GM21619 (cell line): ENCODE measurements around the gene POC5.
"Not testable (repeated sequence)": the region's sequence is repeated elsewhere in the genome, so short reads cannot be mapped to it uniquely, and the experiment has no call there.

Experiments used
- ATAC-seq: cut with Tn5 transposase; IDR thresholded peaks from one replicate; pipeline ENCODE4 v1.9.1; 2021; ENCODE audit not compliant: unreplicated experiment

POC5 gene, protein sequence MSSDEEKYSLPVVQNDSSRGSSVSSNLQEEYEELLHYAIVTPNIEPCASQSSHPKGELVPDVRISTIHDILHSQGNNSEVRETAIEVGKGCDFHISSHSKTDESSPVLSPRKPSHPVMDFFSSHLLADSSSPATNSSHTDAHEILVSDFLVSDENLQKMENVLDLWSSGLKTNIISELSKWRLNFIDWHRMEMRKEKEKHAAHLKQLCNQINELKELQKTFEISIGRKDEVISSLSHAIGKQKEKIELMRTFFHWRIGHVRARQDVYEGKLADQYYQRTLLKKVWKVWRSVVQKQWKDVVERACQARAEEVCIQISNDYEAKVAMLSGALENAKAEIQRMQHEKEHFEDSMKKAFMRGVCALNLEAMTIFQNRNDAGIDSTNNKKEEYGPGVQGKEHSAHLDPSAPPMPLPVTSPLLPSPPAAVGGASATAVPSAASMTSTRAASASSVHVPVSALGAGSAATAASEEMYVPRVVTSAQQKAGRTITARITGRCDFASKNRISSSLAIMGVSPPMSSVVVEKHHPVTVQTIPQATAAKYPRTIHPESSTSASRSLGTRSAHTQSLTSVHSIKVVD

DNA sequence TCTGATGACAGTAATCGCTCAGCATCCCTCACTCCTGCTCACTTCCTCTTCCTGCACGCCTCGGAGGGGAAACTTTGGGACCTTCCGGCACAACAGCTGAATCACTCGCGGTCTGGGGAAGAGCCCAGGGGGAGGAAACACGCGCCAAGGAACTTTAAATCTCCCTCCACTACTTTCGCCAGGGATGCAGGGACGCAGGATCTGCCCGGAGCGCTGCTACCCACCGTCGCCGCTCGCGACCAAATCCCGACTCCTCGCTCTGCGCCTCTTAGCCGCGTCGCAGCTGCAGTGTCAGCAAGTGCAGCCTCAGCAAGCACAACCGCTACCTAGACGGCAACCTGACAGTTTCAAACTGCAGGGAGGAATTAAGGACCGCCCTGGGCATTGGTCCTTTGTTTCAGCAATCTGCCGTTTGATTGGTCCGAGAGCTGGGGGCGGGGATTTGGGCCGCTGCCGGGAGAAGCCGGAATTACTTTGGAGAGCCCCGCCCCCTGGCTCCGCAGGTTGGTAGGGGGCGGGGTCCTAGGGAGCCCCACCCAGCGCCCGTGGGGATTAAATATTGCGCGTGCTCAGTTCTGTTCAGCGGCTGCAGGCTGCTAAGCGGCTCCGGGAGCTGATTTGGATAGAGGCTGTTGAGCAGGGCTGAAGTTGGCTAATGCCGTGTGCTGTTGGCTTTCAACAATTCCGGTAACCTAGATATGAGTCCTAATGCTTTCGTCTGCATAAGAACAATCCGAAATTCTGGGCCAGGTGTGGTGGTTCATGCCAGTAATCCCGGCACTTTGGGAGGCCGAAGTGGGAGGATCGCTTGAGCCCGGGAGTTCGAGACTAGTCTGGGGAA lies at the start of gene POC5:
TSS of gene POC5 (minus strand) at position 356 of the 841 bp plus-strand sequence. CDS start 4,500 bp downstream, outside the sequence.
- ATAC-seq = peak; percentile 91

DNA sequence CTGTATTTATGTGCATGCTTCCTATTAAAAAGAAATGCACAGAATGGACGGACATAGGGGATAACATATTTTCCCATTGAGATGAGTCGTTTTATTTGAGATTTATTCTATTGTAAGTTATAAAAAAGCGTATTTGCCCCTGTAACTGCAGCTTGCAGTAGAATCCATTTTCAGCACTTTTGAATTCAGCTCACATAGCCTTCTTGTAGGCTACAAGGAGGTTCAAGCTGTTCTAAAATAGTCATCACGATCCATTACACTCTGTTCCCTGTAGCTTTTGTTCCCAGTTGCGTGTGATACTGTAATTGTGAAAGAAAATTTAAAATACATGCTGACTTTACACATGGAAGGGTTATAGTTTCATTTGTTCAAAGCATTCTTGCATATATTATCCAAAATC lies 40.9 kb upstream of the POC5 start:
- no peak for ATAC-seq

DNA sequence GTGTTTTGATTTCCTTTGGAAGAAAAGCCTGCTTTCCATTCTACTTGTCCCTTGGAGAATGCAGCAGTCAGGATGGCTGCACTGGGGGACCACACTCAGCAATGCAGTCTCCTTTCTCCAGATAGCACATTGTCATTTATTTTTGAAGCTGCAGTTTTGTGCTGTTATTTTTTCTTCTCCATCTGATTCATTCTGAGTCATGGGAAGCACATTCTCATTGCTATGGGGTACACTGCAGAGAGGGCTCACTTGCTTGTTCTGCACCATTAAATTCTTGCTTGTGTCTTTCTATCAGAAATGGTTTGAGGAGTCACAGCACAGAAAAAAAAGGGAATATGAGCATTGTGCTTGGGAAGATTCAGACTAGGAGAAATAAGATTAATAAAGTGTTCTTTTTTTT lies 39.7 kb upstream of the POC5 start:
- ATAC-seq = no peak

DNA sequence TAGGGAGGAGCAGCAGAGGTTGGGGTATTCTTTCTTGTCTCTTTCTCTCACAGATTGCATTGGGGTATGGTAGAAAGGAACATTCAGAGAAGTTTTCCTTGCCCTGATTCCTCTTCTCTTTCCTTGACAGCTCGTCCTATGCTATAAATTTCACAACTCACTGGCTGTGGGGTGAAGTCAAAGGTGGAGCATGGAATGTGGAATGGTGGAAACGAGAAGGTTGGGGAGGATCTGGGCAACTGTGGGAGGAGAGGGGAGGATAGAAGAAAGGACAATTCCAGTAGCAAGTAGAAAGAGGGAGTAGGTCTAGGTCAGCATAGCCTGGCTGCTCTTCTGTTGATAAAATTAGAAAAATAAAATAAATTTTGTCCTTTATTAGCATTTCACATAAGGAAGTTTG lies 39.0 kb upstream of the POC5 start:
- no peak for ATAC-seq

DNA sequence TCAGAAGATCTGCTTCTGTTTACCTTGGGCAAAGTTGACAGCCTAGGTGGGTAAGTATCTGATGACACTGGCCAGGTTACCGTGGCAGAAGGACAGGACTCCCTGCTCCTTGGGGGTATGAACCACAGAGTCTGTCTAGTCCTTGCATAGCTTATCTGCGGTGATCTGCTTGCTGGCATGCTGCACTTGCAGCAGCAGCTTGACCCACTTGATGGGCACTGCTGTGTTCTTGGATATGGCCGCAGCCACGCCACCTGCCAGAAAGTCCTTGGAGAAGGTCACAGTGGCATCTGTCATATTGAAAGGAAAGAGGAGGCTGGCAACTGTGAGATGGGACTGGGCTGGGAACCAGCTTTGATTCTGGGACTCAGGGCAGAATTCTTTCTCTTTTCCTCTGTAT lies 35.9 kb upstream of the POC5 start:
- no peak for ATAC-seq

DNA sequence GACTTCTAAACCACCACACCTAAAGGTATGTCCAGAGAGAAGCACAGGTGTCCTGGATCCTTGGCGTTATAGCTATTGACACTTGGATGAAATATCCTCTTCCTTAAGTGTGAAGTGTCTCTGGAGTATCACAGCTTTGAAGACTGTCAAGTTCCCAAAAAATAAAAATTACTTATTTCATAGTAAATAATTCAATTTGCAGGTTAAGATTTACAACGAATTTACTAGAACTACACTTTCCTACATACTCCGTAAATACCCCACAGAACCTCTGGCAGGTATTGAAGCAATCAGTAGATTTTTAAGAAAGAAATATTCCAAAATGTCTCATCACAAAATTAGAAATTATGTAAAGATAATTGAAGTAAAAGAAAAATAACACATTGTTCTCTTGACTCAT lies 27.1 kb upstream of the POC5 start:
- ATAC-seq = no peak

DNA sequence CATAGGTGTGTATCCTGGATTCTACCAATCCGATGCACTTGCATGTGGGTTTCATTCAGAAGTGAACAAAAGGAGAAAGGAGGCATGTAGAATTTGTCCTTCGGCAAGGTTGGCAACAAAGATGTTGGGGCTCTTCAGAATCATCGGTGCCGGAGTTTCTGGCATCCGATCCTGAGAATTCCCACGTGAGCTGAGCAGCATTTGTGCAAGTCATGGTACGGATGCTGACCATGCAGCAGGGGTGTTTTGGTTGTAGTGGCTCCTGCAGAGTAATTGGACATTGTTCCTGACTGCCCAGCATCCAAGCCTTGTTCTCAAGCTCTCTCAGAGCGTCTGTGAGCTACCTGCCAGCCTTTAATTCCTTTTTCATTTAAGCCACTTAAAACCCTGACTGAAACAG lies 19.0 kb upstream of the POC5 start:
- no peak for ATAC-seq

DNA sequence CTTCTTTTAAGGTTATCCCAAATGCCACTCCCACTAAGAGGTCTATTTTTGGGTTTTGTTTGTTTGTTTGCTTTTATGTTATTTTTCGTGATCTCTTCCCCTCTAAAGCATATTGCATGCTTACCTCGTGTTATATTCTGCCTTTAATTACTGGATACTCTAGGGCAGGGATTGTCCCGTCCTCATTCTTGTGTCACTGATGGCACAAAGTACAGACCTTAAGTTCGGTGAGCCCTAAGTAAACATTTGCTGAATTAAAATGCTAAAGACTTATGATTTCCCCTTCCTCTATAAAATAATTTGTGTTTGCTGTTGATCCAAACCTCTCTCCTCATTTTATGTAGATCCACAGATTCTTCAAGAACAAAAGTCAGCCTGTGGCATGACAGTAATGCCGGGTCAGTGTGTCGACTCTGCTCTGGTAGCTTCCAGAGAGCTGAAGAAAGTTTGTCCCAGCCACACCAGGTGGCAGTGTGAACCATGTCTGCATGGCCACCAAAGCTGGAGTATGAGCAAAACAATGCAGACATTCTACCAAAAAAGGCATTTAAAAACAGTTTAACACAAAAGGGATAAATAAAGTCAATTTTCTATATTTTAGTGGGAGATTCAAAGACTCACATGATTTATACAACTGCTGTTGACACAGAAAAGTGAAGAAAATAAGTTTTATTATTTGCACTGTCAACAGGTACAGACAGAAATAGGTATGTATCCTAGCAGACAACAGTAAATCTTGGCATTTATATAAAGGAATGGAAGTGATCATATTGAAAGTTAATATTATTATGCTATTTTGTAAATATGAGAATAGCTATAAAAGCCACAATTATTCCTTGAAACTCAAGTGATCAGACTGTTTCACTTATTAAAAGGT lies 17.9 kb upstream of the POC5 start:
- no peak for ATAC-seq

DNA sequence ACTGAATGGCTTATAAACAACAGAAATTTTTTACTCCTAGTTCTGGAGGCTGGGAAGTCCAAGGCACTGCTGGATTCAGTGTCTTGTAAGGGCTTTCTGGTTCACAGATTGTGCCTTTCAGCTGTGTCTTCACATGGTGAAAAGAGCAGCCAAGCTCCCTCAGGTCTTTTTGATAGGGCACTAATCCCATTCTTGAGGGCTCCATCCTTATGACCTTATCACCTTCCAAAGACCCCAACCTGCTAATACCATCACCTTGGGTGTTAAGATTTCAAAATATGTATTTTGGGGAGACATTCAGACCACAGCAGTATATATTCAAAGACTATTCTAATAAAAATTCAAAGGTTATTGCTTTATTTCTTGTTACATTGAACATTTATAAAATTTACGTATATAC lies 16.5 kb upstream of the POC5 start:
- no peak for ATAC-seq

DNA sequence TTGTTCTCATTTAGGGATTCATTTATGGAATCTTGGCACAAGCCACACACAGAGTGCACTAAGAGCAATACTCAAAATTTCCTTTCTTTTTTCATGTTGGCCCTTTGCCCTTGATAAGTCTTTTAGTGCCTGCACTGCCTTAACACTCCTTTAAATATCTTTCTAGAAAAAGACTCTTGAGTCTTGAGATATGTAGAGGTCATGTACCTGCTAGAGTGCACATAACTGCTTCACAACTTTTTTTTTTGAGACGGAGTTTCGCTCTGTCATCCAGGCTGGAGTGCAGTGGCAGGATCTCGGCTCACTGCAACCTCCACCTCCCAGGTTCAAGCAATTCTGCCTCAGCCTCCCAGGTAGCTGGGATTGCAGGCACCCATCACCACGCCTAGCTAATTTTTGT lies 14.3 kb upstream of the POC5 start:
- ATAC-seq = not testable (repeated sequence)

DNA sequence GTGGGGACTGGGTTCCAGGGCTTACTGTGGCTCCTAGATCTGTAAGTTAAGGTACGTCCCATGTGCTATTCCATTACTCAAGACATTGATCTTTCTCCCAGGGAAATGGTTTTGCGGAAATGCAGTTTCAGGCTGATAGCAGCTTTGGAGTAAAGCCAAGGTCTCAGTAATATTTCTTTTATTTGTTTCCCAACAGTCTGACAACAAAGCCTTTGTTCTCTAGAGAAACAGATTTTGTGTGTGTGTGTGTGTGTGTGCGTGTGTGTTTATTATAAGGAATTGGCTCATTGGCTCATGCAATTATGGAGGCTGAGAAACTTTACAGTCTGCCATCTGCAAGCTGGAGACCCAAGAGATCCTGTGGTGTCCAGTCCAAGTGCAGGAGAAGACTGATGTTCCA lies 12.1 kb upstream of the POC5 start:
- no peak for ATAC-seq

DNA sequence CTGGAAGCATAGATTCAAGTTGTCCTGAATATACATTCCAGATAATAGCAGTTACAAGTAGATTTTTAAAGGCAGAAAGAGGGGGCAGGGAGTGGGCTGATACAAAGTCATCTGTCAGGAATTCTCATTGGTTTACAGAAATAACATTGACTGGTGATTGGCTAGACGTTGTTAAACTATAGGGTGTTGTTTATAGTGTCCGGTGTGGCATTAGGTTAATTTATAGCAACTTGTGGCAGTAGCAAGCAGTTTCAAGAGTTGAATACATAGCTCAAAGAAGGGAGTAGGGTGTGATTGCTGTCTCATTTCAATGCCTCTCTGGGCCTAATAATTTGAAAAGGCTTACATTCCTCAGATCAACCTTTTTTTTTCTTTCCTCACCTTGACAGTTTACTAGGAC lies 10.7 kb upstream of the POC5 start:
- ATAC-seq = no peak

DNA sequence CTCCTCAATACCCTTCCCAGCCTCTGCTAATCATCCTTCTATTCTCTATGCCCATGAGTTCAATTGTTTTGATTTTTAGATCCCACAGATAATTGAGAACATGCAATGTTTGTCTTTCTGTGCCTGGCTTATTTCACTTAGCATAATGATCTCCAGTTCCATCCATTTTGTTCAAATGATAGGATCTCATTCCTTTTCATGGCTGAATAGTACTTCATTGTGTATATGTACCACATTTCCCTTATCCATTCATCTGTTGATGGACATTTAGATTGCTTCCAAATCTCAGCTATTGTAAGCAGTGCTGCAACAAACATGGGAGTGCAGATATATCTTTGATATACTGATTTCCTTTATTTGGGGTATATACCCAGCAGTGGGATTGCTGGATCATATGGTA lies 9.0 kb upstream of the POC5 start:
- not testable (repeated sequence) for ATAC-seq

DNA sequence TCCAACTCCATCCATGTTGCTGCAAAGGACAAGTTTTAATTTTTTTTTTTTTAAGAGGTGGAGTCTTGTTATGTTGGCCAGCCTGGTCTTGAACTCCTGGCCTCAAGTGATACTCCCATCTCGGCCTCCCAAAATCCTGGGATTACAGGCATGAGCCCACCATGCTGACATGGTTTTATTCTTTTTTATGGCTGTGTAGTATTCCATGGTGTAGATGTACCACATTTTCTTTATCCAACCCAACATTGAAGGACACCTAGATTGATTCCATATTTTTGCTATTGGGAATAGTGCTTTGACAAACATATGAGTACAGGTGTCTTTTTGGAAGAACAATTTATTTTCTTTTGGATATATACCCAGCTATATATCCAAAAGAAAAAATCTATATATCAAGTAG lies 6.1 kb upstream of the POC5 start:
- no peak for ATAC-seq

DNA sequence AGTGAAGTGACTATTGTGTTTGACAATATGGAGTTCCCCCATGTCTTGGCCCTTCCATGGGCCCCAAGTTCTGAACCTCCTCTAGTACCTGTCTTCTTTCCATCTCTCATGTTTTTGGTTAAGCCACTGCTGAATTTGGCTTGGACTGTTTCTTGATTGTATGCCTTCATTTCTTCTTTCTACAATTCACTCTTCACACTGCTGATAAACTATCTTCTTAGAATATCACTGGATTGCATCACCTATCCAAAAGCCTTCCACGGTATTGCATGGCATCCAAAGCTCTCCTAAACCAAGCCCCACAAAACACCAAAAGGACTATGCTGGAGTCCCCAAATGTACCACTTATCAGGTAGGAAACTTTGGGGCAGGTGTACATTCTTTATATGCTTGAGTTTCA lies 4.3 kb upstream of the POC5 start:
- ATAC-seq = no peak

DNA sequence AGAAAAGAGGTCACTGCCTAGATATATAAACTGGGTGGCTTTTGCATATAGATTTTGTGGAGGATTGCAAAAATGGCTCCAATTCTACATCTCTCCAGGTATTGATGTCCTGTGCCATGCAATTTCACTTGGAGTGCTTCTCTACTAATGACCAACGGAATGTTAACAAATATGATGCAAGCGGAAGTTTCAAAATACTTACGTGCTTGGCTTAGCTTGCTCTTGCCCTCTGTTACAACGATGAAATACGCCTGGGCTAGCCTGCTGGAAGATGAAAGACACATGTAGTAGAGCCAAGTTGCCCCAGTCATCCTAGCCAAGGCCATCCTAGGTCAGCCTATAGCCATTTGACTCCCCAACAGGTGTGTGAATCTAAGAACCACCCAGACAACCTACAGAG lies 3.6 kb upstream of the POC5 start:
- ATAC-seq = no peak

DNA sequence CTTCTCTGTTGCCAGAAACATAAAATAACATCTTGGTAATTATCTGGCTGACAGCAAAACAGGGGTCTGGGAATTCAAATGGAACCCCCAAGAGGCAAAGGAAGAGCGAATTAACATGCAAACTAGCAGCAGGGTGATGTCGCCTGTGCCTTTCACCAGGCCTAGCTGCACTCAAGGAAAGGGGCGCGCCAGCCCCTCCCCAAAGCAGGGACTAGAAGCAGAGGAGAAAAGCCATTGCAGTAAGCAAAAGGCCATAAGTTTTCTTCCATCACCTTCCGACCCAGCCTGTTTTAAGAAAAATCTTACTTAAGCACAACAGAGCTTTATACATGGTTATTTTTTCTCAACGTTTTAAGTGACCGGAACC lies 539 bp downstream of the POC5 start:
- ATAC-seq = peak; percentile 9

DNA sequence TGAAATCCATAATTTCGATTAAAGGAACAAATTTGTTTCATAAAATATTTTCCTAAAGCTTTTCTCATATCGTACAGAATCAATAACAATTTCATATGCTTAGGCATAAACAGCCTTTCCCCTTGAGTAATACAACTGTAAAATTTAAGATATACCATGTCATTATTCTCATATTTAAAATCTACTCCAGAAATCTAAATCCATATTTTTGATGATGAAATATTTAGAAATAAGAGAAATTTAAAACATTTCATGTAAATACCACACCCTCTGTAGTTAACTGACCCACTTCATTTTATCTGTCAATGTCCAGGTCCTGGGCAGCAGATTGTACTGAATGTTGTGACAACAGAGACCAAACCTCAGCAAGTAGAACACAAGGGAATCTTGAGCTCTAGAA lies 5.1 kb downstream of the POC5 start:
- no peak for ATAC-seq

DNA sequence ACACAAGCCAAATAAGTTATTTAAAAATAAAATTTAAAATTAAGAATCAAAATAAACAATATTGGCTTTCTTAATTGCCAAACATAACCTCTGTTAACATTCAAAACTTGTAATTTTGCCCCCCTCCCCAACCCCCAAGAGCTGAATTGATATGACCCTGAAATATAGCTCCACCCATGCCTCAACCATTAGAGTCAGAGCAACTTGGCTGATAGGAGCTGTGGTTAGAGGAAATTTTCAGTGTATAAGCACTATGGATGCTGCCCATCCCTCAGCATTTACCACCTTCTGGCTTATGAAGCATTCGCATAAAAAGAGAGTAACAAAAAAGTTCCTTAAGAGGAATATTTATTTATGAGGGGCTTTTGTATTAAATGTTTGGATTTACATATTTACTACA lies 6.1 kb downstream of the POC5 start:
- no peak for ATAC-seq

DNA sequence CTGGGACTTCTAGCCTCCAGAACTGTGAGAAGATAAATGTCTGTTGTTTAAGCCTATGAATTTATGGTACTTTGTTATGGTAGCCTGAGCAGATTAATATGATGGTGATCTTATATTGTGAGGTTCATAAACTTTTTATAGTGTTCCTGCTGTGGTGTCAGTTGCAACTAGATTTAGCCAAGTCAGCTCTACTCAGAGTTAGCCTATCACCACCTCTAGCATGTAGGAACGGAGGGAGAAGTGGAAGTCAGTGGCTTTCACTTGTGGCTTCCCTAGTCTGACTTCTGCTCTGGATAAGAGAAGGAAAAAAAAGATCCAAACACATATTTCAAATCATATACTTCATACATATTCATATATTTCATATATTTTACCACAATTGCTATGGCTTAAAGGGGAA lies 6.6 kb downstream of the POC5 start:
- ATAC-seq = no peak

DNA sequence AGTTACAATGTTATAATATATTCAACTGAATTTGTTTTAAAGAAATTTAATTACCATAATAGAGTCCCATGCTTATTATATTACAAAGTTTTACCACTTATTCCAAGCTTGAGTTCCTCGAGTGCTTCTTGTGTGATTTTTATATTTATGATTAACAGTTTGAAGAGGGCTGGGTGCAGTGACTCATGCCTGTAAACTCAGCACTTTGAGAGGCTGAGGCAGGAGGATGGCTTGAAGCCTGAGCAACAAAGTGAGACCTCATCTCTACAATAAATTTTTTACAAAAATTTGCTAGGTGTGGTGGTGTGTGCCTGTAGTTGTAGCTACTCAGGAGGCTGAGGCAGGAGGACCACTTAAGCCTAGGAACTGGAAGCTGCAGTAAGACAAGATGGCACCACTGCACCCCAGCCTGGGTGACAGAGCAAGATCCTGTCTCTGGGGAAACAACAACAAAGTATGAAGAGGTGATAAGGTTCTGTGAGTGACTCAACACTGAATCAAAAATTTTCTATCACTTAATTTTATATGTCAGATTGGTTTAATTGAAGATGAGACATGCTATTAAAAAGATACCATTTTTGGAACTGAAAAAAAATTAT lies 9.2 kb downstream of the POC5 start:
- ATAC-seq = no peak
